Measurements from ENCODE around the gene ARPC3.
"Not testable (repeated sequence)": the region's sequence is repeated elsewhere in the genome, so short reads cannot be mapped to it uniquely, and the experiment has no call there.

The ARPC3 gene

GRCh38 chr12:110449799-110450497 lies at the start of gene ARPC3:
Gene ARPC3 (minus strand): TSS chr12:110450337. CDS start chr12:110450260, 77 bp downstream.
- peak; percentile 85 to 91 for DNase-seq (ENCODE audit: extremely low read depth in 1 of 2, low read depth in 1 of 2)

GRCh38 chr12:110498984-110499706 lies 49.0 kb upstream of the ARPC3 start:
- no peak for DNase-seq (ENCODE audit: extremely low read depth in 1 of 2, low read depth in 1 of 2)

- DNase-seq (ENCODE audit: extremely low read depth in 1 of 2, low read depth in 1 of 2) = no peak
These were observed 25.3 kb upstream of the ARPC3 start for GRCh38 chr12:110475426-110475825.

GRCh38 chr12:110468214-110469048 lies 18.3 kb upstream of the ARPC3 start, which contains the start of the genes FAM216A and GPN3:
Gene FAM216A (plus strand): TSS chr12:110468845. CDS start chr12:110468876, 31 bp downstream.
Gene GPN3 (minus strand): TSS chr12:110468257. CDS start chr12:110468203, 54 bp downstream.
- DNase-seq (ENCODE audit: extremely low read depth in 1 of 2, low read depth in 1 of 2) = peak; percentile 84 to 87

GRCh38 chr12:110467847-110468213 lies 17.7 kb upstream of the ARPC3 start:
- no peak for DNase-seq (ENCODE audit: extremely low read depth in 1 of 2, low read depth in 1 of 2)

- no peak for DNase-seq (ENCODE audit: extremely low read depth in 1 of 2, low read depth in 1 of 2)
These were observed 16.7 kb upstream of the ARPC3 start for GRCh38 chr12:110466791-110467190.

- DNase-seq (ENCODE audit: extremely low read depth in 1 of 2, low read depth in 1 of 2) = not testable (repeated sequence)
These were observed 15.6 kb upstream of the ARPC3 start for GRCh38 chr12:110465765-110466164.

GRCh38 chr12:110465024-110465423 lies 14.9 kb upstream of the ARPC3 start:
- DNase-seq (ENCODE audit: extremely low read depth in 1 of 2, low read depth in 1 of 2) = no peak

GRCh38 chr12:110461189-110461588 lies 11.1 kb upstream of the ARPC3 start:
- not testable (repeated sequence) for DNase-seq (ENCODE audit: extremely low read depth in 1 of 2, low read depth in 1 of 2)

- DNase-seq (ENCODE audit: extremely low read depth in 1 of 2, low read depth in 1 of 2) = no peak
These were observed 8.6 kb upstream of the ARPC3 start for GRCh38 chr12:110458756-110459155.

GRCh38 chr12:110453569-110454296 lies 3.6 kb upstream of the ARPC3 start:
- no peak for DNase-seq (ENCODE audit: extremely low read depth in 1 of 2, low read depth in 1 of 2)

- no peak for DNase-seq (ENCODE audit: extremely low read depth in 1 of 2, low read depth in 1 of 2)
These were observed 1.1 kb upstream of the ARPC3 start for GRCh38 chr12:110451263-110451662.

- no peak for DNase-seq (ENCODE audit: extremely low read depth in 1 of 2, low read depth in 1 of 2)
These were observed 5.7 kb downstream of the ARPC3 start for GRCh38 chr12:110444455-110444854.

GRCh38 chr12:110436231-110436630 lies 13.9 kb downstream of the ARPC3 start:
- DNase-seq (ENCODE audit: extremely low read depth in 1 of 2, low read depth in 1 of 2) = no peak

- no peak for DNase-seq (ENCODE audit: extremely low read depth in 1 of 2, low read depth in 1 of 2)
These were observed 18.1 kb downstream of the ARPC3 start for GRCh38 chr12:110431957-110432587.

- DNase-seq (ENCODE audit: extremely low read depth in 1 of 2, low read depth in 1 of 2) = not testable (repeated sequence)
These were observed 20.5 kb downstream of the ARPC3 start for GRCh38 chr12:110429676-110430075.

GRCh38 chr12:110426406-110426805 lies 23.7 kb downstream of the ARPC3 start:
- no peak for DNase-seq (ENCODE audit: extremely low read depth in 1 of 2, low read depth in 1 of 2)

GRCh38 chr12:110424237-110424636 lies 25.9 kb downstream of the ARPC3 start:
- DNase-seq (ENCODE audit: extremely low read depth in 1 of 2, low read depth in 1 of 2) = no peak

GRCh38 chr12:110421701-110422100 lies 28.4 kb downstream of the ARPC3 start:
- no peak for DNase-seq (ENCODE audit: extremely low read depth in 1 of 2, low read depth in 1 of 2)

- no peak for DNase-seq (ENCODE audit: extremely low read depth in 1 of 2, low read depth in 1 of 2)
These were observed 28.9 kb downstream of the ARPC3 start for GRCh38 chr12:110421159-110421661.
